ENCODE measurements around the gene HERC5.

The HERC5 gene

GRCh38 chr4:88448889-88449288 is 8.0 kb upstream of the HERC5 start:
- no peak for DNase-seq

- no peak for DNase-seq
Observed at GRCh38 chr4:88449290-88449689, 7.6 kb upstream of the HERC5 start.

GRCh38 chr4:88451205-88451604 is 5.7 kb upstream of the HERC5 start:
- DNase-seq, result no peak

- no peak for DNase-seq
Observed at GRCh38 chr4:88452912-88453311, 4.0 kb upstream of the HERC5 start.

- peak; percentile 36 to 43 for DNase-seq
Observed at GRCh38 chr4:88457307-88458103, 586 bp downstream of the HERC5 start.

GRCh38 chr4:88458104-88458740 is 1.3 kb downstream of the HERC5 start:
- no peak for DNase-seq

- no peak for DNase-seq
Observed at GRCh38 chr4:88465653-88466192, 8.8 kb downstream of the HERC5 start.

GRCh38 chr4:88467392-88467791 is 10.5 kb downstream of the HERC5 start:
- DNase-seq, result no peak

- no peak for DNase-seq
Observed at GRCh38 chr4:88477229-88477860, 20.4 kb downstream of the HERC5 start.

GRCh38 chr4:88478247-88478646 is 21.3 kb downstream of the HERC5 start:
- no peak for DNase-seq

GRCh38 chr4:88481537-88481936 is 24.6 kb downstream of the HERC5 start:
- no peak for DNase-seq

- DNase-seq, result no peak
Observed at GRCh38 chr4:88489100-88489761, 32.3 kb downstream of the HERC5 start.

GRCh38 chr4:88497859-88498409 is 41.0 kb downstream of the HERC5 start:
- DNase-seq, result no peak

GRCh38 chr4:88503344-88503743 is 46.4 kb downstream of the HERC5 start:
- DNase-seq, result no peak

- no peak for DNase-seq
Observed at GRCh38 chr4:88511236-88511635, 54.3 kb downstream of the HERC5 start.

- no peak for DNase-seq
Observed at GRCh38 chr4:88514557-88515511, 57.9 kb downstream of the HERC5 start.

- DNase-seq, result no peak
Observed at GRCh38 chr4:88516746-88517145, 59.8 kb downstream of the HERC5 start.

GRCh38 chr4:88517825-88518224 is 60.9 kb downstream of the HERC5 start:
- DNase-seq, result no peak

GRCh38 chr4:88518911-88519310 is 62.0 kb downstream of the HERC5 start:
- DNase-seq, result no peak

GRCh38 chr4:88522702-88523324 is 65.9 kb downstream of the HERC5 start:
- DNase-seq, result peak; percentile 22 to 27
